HEK293 (cell line): ENCODE measurements around the gene LTB4R.

Source experiments
- CTCF ChIA-PET: fragments of 350-600 bp; formaldehyde crosslinking; extraction: SDS; loops from one replicate; lab custom pipeline; 2021; ENCODE audit warnings: antibody characterized with exemption; lab: Yijun Ruan, JAX
- POLR2A ChIA-PET: fragments of 300-600 bp; formaldehyde crosslinking; extraction: SDS; loops from one replicate; lab custom pipeline; 2020; ENCODE audit warnings: antibody characterized with exemption, inconsistent platforms; lab: Yijun Ruan, JAX
- H3K27ac ChIP-seq: fragments of 200-500 bp; sonication (Bioruptor generic); 2 replicates; pipeline ENCODE4 v1.5.1; 2014; ENCODE audit warnings: low read depth, low read length, control low read depth, inconsistent platforms; ENCODE audit errors: extremely low read depth
- H3K36me3 ChIP-seq, 2 experiments: fragments of 200-500 bp in 1 of 2; sonication (Bioruptor generic) in 1 of 2; 1 replicate in 1 of 2; 2 replicates in 1 of 2; pipeline ENCODE4 v1.5.1; 2014 to 2017; ENCODE audit warnings: inconsistent platforms in 2 of 2, low read length in 2 of 2; ENCODE audit not compliant: control insufficient read depth in 2 of 2, insufficient read depth in 1 of 2
- H3K4me1 ChIP-seq: fragments of 200-500 bp; sonication (Bioruptor generic); 2 replicates; pipeline ENCODE4 v1.5.1; 2014; ENCODE audit warnings: mild to moderate bottlenecking, low read length, inconsistent platforms; ENCODE audit not compliant: control insufficient read depth, insufficient read depth
- H3K4me3 ChIP-seq: 2 replicates; pipeline ENCODE4 v1.5.1; 2011; ENCODE audit warnings: low read depth, mild to moderate bottlenecking, control low read depth, low read length, moderate library complexity
- H3K9me3 ChIP-seq: fragments of 200-500 bp; sonication (Bioruptor generic); 2 replicates; pipeline ENCODE4 v1.5.1; 2014; ENCODE audit warnings: low read depth, low read length, inconsistent platforms; ENCODE audit not compliant: control insufficient read depth, insufficient read depth
- MEIS1 ChIP-seq: sonication (generic); formaldehyde crosslinking; IDR thresholded peaks from 2 replicates; pipeline ENCODE4 v1.8.1; 2022; ENCODE audit warnings: missing genetic modification reagents, mild to moderate bottlenecking, borderline replicate concordance
- REPIN1 ChIP-seq: fragments of 450-650 bp; formaldehyde crosslinking; IDR thresholded peaks from 2 replicates; pipeline ENCODE4 v1.5.1; 2017; ENCODE audit warnings: missing biosample characterization, missing genetic modification characterization, low read depth
- SETDB1 ChIP-seq: IDR thresholded peaks from one replicate; pipeline ENCODE4 v1.6.1; 2017; ENCODE audit warnings: mild to moderate bottlenecking, low read length, moderate library complexity, mixed read lengths; ENCODE audit not compliant: insufficient read length
- ZBTB8A ChIP-seq: fragments of 450-650 bp; formaldehyde crosslinking; IDR thresholded peaks from 2 replicates; pipeline ENCODE4 v1.5.1; 2016; ENCODE audit warnings: missing biosample characterization, missing genetic modification characterization
- ZNF169 ChIP-seq: fragments of 450-650 bp; formaldehyde crosslinking; IDR thresholded peaks from 2 replicates; pipeline ENCODE4 v1.5.1; 2016; ENCODE audit warnings: missing biosample characterization, missing genetic modification characterization
- ZNF19 ChIP-seq: fragments of 450-650 bp; formaldehyde crosslinking; IDR thresholded peaks from 2 replicates; pipeline ENCODE4; 2016; ENCODE audit warnings: missing biosample characterization, missing genetic modification characterization, low read depth
- ZNF341 ChIP-seq: fragments of 450-650 bp; formaldehyde crosslinking; IDR thresholded peaks from 2 replicates; pipeline ENCODE4; 2016; ENCODE audit warnings: low read depth, missing biosample characterization, missing genetic modification characterization
- ZNF37A ChIP-seq: fragments of 450-650 bp; IDR thresholded peaks from 2 replicates; pipeline ENCODE4 v1.5.1; 2018; ENCODE audit warnings: missing biosample characterization, missing genetic modification characterization
- ZNF391 ChIP-seq: fragments of 450-650 bp; formaldehyde crosslinking; IDR thresholded peaks from 2 replicates; pipeline ENCODE4 v1.5.1; 2016; ENCODE audit warnings: low read depth, missing biosample characterization, missing genetic modification characterization, borderline replicate concordance
- ZNF521 ChIP-seq: fragments of 450-650 bp; formaldehyde crosslinking; IDR thresholded peaks from 2 replicates; pipeline ENCODE4 v1.5.1; 2017; ENCODE audit warnings: missing biosample characterization, mild to moderate bottlenecking, missing genetic modification characterization
- ZNF555 ChIP-seq: fragments of 450-650 bp; formaldehyde crosslinking; conservative IDR thresholded peaks from 2 replicates; pipeline ENCODE4 v1.5.1; 2017; ENCODE audit warnings: missing biosample characterization, mild to moderate bottlenecking, missing genetic modification characterization, inconsistent platforms
- ZNF558 ChIP-seq: fragments of 450-650 bp; formaldehyde crosslinking; IDR thresholded peaks from 2 replicates; pipeline ENCODE4 v1.5.1; 2016; ENCODE audit warnings: missing biosample characterization, missing genetic modification characterization
- ZNF596 ChIP-seq: fragments of 450-650 bp; IDR thresholded peaks from 2 replicates; pipeline ENCODE4 v1.5.0; 2018; ENCODE audit warnings: missing biosample characterization, mild to moderate bottlenecking, missing genetic modification characterization, moderate library complexity
- ZNF660 ChIP-seq: fragments of 450-650 bp; IDR thresholded peaks from 2 replicates; pipeline ENCODE4 v1.5.1; 2018; ENCODE audit warnings: missing biosample characterization, mild to moderate bottlenecking, missing genetic modification characterization
- ZNF747 ChIP-seq: fragments of 450-650 bp; formaldehyde crosslinking; IDR thresholded peaks from 2 replicates; pipeline ENCODE4 v1.5.1; 2016; ENCODE audit warnings: missing biosample characterization, missing genetic modification characterization
- ZNF785 ChIP-seq: fragments of 450-650 bp; formaldehyde crosslinking; IDR thresholded peaks from 2 replicates; pipeline ENCODE4 v1.5.1; 2016; ENCODE audit warnings: missing biosample characterization, missing genetic modification characterization
- ZNF792 ChIP-seq: fragments of 450-650 bp; formaldehyde crosslinking; IDR thresholded peaks from 2 replicates; pipeline ENCODE4 v1.5.1; 2016; ENCODE audit warnings: missing biosample characterization, missing genetic modification characterization
- TF ChIP-seq, protein P1 (sequence below): fragments of 450-650 bp; formaldehyde crosslinking; IDR thresholded peaks from 2 replicates; pipeline ENCODE4 v1.5.1; 2017; ENCODE audit warnings: missing biosample characterization, missing genetic modification characterization
- TF ChIP-seq, protein P2 (sequence below): sonication (generic); formaldehyde crosslinking; IDR thresholded peaks from 2 replicates; pipeline ENCODE4 v1.8.1; 2022; ENCODE audit warnings: mild to moderate bottlenecking, moderate library complexity, missing genetic modification reagents
- TF ChIP-seq, protein P3 (sequence below): fragments of 450-650 bp; formaldehyde crosslinking; IDR thresholded peaks from 2 replicates; pipeline ENCODE4 v1.5.1; 2016; ENCODE audit warnings: missing biosample characterization, missing genetic modification characterization

LTB4R gene

DNA sequence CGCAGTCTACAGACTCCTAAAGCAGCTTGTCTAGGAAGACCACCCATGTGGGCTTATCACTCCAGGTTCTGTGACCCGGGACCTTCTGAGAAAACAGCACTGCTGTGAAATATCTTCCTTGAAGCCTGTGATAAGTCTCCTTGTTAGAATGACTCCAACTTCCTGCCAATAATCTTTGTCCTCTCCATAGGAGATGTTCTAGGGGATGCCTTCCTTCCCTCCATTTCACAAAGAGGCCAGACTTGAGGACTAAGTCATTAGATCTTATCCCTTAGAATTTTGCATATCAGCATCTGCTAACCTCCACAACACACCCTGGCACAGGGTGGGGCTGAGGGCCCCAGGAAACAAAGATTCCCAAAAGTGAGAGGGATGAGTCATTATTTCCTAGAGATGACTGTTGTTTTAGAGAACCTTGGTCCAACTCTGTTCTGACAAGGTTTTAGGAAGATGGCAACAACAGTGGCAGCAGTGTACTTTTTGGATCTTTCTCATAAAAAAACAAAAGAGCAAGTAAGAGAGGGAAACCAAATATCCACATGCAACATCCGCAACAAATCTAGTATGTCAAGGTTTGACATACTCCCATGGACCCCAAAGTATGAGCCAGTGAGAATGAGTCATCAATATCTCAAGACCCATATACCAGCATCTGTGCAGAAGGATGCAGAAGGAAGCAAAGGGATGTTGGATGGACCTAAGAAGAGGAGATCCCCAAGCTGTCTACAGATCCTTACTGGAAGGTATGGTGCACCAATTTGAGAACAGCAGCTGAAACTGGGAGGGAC, 6.0 kb downstream of the LTB4R start (continued):
- TF ChIP-seq, protein P1, sequence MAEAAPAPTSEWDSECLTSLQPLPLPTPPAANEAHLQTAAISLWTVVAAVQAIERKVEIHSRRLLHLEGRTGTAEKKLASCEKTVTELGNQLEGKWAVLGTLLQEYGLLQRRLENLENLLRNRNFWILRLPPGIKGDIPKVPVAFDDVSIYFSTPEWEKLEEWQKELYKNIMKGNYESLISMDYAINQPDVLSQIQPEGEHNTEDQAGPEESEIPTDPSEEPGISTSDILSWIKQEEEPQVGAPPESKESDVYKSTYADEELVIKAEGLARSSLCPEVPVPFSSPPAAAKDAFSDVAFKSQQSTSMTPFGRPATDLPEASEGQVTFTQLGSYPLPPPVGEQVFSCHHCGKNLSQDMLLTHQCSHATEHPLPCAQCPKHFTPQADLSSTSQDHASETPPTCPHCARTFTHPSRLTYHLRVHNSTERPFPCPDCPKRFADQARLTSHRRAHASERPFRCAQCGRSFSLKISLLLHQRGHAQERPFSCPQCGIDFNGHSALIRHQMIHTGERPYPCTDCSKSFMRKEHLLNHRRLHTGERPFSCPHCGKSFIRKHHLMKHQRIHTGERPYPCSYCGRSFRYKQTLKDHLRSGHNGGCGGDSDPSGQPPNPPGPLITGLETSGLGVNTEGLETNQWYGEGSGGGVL (tag by site-specific recombination), result no peak

DNA sequence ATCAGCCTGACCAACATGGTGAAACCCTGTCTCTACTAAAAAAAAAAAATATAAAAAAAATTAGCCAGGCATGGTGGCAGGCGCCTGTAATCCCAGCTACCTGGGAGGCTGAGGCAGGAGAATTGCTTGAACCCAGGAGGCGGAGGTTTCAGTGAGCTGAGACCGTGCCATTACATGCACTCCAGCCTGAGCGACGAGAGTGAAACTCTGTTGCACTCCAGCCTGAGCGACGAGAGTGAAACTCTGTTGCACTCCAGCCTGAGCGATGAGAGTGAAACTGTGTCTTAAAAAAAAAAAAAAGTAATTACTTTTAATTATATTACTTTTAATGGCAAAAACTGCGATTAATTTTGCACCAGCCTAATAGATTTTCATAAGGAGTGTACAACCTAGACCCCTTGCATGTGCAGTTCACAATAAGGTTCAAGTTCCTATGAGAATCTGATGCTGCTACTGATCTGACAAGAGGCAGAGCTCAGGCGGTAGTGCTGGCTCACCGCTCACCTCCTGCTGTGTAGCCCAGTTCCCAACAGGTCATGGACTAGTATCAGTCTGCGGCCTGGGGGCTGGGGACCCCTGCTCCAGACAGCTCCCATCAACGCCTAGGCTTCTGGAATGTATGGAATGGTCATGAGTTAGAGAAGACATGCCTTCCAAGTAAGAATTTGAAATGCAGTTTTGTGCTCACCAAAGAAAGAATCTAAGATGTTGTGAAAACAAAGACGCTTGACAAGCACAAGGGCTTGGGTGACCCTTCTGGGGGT, 10.1 kb downstream of the LTB4R start:
- Histone ChIP-seq H3K4me1 (no peaks in the 10 kb centered on the region), H3K36me3 (no peaks in the 10 kb centered on the region), H3K9me3 (no peaks in the 10 kb centered on the region), H3K27ac (no peak overlapping the region), H3K4me3 (no peak overlapping the region)
- TF ChIP-seq ZNF660 (tag by site-specific recombination), result no peak
- no peak for TF ChIP-seq ZNF555
- TF ChIP-seq MEIS1, result no peak
- TF ChIP-seq, protein P2, sequence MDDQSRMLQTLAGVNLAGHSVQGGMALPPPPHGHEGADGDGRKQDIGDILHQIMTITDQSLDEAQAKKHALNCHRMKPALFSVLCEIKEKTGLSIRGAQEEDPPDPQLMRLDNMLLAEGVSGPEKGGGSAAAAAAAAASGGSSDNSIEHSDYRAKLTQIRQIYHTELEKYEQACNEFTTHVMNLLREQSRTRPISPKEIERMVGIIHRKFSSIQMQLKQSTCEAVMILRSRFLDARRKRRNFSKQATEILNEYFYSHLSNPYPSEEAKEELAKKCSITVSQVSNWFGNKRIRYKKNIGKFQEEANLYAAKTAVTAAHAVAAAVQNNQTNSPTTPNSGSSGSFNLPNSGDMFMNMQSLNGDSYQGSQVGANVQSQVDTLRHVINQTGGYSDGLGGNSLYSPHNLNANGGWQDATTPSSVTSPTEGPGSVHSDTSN, result no peak
- no peak for TF ChIP-seq SETDB1
- no peak for TF ChIP-seq ZNF558 (tag by site-specific recombination)
- no peak for TF ChIP-seq ZNF785 (tag by site-specific recombination)
- TF ChIP-seq, protein P3, sequence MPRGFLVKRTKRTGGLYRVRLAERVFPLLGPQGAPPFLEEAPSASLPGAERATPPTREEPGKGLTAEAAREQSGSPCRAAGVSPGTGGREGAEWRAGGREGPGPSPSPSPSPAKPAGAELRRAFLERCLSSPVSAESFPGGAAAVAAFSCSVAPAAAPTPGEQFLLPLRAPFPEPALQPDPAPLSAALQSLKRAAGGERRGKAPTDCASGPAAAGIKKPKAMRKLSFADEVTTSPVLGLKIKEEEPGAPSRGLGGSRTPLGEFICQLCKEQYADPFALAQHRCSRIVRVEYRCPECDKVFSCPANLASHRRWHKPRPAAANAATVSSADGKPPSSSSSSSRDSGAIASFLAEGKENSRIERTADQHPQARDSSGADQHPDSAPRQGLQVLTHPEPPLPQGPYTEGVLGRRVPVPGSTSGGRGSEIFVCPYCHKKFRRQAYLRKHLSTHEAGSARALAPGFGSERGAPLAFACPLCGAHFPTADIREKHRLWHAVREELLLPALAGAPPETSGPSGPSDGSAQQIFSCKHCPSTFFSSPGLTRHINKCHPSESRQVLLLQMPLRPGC (tag by site-specific recombination), result no peak
- TF ChIP-seq ZNF169, result no peak
- no peak for TF ChIP-seq REPIN1 (tag by site-specific recombination)
- TF ChIP-seq ZNF391 (tag by site-specific recombination), result no peak
- no peak for TF ChIP-seq ZBTB8A (tag by site-specific recombination)
- no peak for TF ChIP-seq ZNF37A (tag by site-specific recombination)
- no peak for TF ChIP-seq ZNF792 (tag by site-specific recombination)
- no peak for TF ChIP-seq ZNF19
- TF ChIP-seq ZNF747 (tag by site-specific recombination), result no peak
- no peak for TF ChIP-seq ZNF596 (tag by site-specific recombination)
- no peak for TF ChIP-seq ZNF341 (tag by site-specific recombination)
- no peak for TF ChIP-seq ZNF521 (tag by site-specific recombination)
- CTCF ChIA-PET, result interaction anchor here (1.4 to 6.4 kb wide), 3 partner anchors 11 to 111 kb away, joined by 3 to 38 read pairs (median 13); partner anchors contain the start of genes CIDEB and LTB4R2
- POLR2A ChIA-PET, result no interaction called here
